IMR-90 (cell line): ENCODE measurements around the gene ZSWIM5. TPM values are rescaled to one million over a fixed set of nuclear protein-coding genes. Genes with fewer than 3 reads are reported as not detected.

ENCODE experiments used
- ATAC-seq: fragments of 200-7000 bp; cut with Tn5 transposase; 2 replicates; pipeline ENCODE4 v1.9.1; 2020; ENCODE audit warnings: low read depth, mild to moderate bottlenecking, moderate library complexity
- BruUV-seq: library from RNA; stranded (reverse); fragments of 400-500 nt; replicated peaks from 2 replicates; lab custom pipeline; 2021; lab: Mats Ljungman, UMichigan
- CTCF ChIA-PET: fragments of 300-600 bp; formaldehyde crosslinking; extraction: SDS; loops from one replicate; lab custom pipeline; 2021; ENCODE audit warnings: antibody characterized with exemption; lab: Yijun Ruan, JAX
- POLR2A ChIA-PET: fragments of 300-600 bp; sonication (Branson Sonifier 250); formaldehyde crosslinking; loops from one replicate; lab custom pipeline; 2022; ENCODE audit warnings: antibody characterized with exemption; ENCODE audit not compliant: unreplicated experiment; lab: Charles Lee
- DNase-seq: peaks from one replicate; pipeline ENCODE4 v3.0.0; 2013
- H2AFZ ChIP-seq: replicated peaks from 2 replicates; pipeline ENCODE3; 2013; ENCODE audit warnings: low read length, mild to moderate bottlenecking; ENCODE audit not compliant: poor library complexity
- H2AK5ac ChIP-seq: 2 replicates; pipeline ENCODE4 v1.6.1; 2013; ENCODE audit warnings: low read depth, low read length, inconsistent platforms
- H2AK9ac ChIP-seq: replicated peaks from 2 replicates; pipeline ENCODE3; 2013; ENCODE audit warnings: mild to moderate bottlenecking, low read depth, low read length, moderate library complexity; ENCODE audit not compliant: poor library complexity
- H2BK120ac ChIP-seq: 2 replicates; pipeline ENCODE4 v1.6.1; 2013; ENCODE audit warnings: low read depth, low read length, inconsistent platforms
- H2BK15ac ChIP-seq: 3 replicates; pipeline ENCODE4 v1.6.1; 2013; ENCODE audit warnings: low read depth, low read length, inconsistent platforms
- H2BK20ac ChIP-seq: 2 replicates; pipeline ENCODE4 v1.6.1; 2013; ENCODE audit warnings: low read depth, mild to moderate bottlenecking, inconsistent platforms, low read length, moderate library complexity
- H2BK5ac ChIP-seq: 2 replicates; pipeline ENCODE4 v1.6.1; 2013; ENCODE audit warnings: mild to moderate bottlenecking, low read depth, low read length, inconsistent platforms; ENCODE audit not compliant: poor library complexity, severe bottlenecking
- H3K14ac ChIP-seq: replicated peaks from 2 replicates; pipeline ENCODE4 v1.6.1; 2013; ENCODE audit warnings: low read depth, low read length, inconsistent platforms
- H3K18ac ChIP-seq: 2 replicates; pipeline ENCODE4 v1.6.1; 2013; ENCODE audit warnings: low read depth, low read length, control low read depth
- H3K23ac ChIP-seq: 2 replicates; pipeline ENCODE4 v1.6.1; 2013; ENCODE audit warnings: low read depth, low read length, inconsistent platforms
- H3K27ac ChIP-seq: 2 replicates; pipeline ENCODE4 v1.5.1; 2013; ENCODE audit warnings: mild to moderate bottlenecking, control low read depth, low read length; ENCODE audit not compliant: insufficient read depth
- H3K27me3 ChIP-seq: 2 replicates; pipeline ENCODE4 v1.6.1; 2013; ENCODE audit warnings: low read length; ENCODE audit not compliant: control insufficient read depth, insufficient read depth
- H3K36me3 ChIP-seq: 2 replicates; pipeline ENCODE4 v1.6.1; 2013; ENCODE audit warnings: low read length, mixed read lengths; ENCODE audit not compliant: control insufficient read depth, insufficient read depth
- H3K4ac ChIP-seq: 2 replicates; pipeline ENCODE4 v1.6.1; 2013; ENCODE audit warnings: low read depth, low read length, inconsistent platforms
- H3K4me1 ChIP-seq: 2 replicates; pipeline ENCODE4 v1.6.1; 2013; ENCODE audit warnings: low read length, mixed read lengths; ENCODE audit not compliant: control insufficient read depth, insufficient read depth
- H3K4me2 ChIP-seq: 2 replicates; pipeline ENCODE4 v1.6.1; 2013; ENCODE audit warnings: low read depth, mild to moderate bottlenecking, control low read depth, low read length, moderate library complexity
- H3K4me3 ChIP-seq: 2 replicates; pipeline ENCODE4 v1.5.1; 2013; ENCODE audit warnings: low read depth, mild to moderate bottlenecking, control low read depth, low read length, moderate library complexity; ENCODE audit not compliant: insufficient read depth
- H3K56ac ChIP-seq: 2 replicates; pipeline ENCODE4 v1.6.1; 2013; ENCODE audit warnings: low read length, inconsistent platforms; ENCODE audit not compliant: insufficient read depth; ENCODE audit errors: extremely low read depth
- H3K79me1 ChIP-seq, 2 experiments: 2 replicates each; pipeline ENCODE4 v1.6.1; 2013; ENCODE audit warnings: low read length in 2 of 2, inconsistent platforms in 1 of 2, low read depth in 1 of 2
- H3K9ac ChIP-seq: 2 replicates; pipeline ENCODE4 v1.6.1; 2013; ENCODE audit warnings: low read depth, low read length, control low read depth
- H3K9me1 ChIP-seq: 2 replicates; pipeline ENCODE4 v1.6.1; 2013; ENCODE audit warnings: low read length, inconsistent platforms; ENCODE audit not compliant: insufficient read depth
- H3K9me3 ChIP-seq: 2 replicates; pipeline ENCODE4 v1.6.1; 2013; ENCODE audit warnings: low read length; ENCODE audit not compliant: control insufficient read depth, insufficient read depth
- H4K20me1 ChIP-seq: 2 replicates; pipeline ENCODE4 v1.6.1; 2013; ENCODE audit warnings: low read length, inconsistent platforms; ENCODE audit not compliant: insufficient read depth
- H4K5ac ChIP-seq: 2 replicates; pipeline ENCODE4 v1.6.1; 2013; ENCODE audit warnings: mild to moderate bottlenecking, low read depth, low read length, control low read depth
- H4K8ac ChIP-seq, 2 experiments: 2 replicates each; pipeline ENCODE4 v1.6.1; 2013; ENCODE audit warnings: low read depth in 2 of 2, low read length in 2 of 2, control low read depth in 1 of 2, inconsistent platforms in 1 of 2
- H4K91ac ChIP-seq: 2 replicates; pipeline ENCODE4 v1.6.1; 2013; ENCODE audit warnings: low read depth, low read length, inconsistent platforms; ENCODE audit not compliant: insufficient read depth
- BHLHE40 ChIP-seq: fragments of 150-350 bp; IDR thresholded peaks from 2 replicates; pipeline ENCODE4 v1.6.1; 2016; ENCODE audit warnings: mild to moderate bottlenecking, low read depth, low read length
- CEBPB ChIP-seq: IDR thresholded peaks from 2 replicates; pipeline ENCODE4 v1.6.1; 2012; ENCODE audit warnings: low read depth, low read length, improper control_type of control experiment
- MAFK ChIP-seq: IDR thresholded peaks from 2 replicates; pipeline ENCODE4 v1.6.1; 2012; ENCODE audit warnings: low read depth, low read length, improper control_type of control experiment
- MXI1 ChIP-seq: IDR thresholded peaks from 2 replicates; pipeline ENCODE4 v1.6.1; 2012; ENCODE audit warnings: low read depth, mild to moderate bottlenecking, low read length, moderate library complexity, borderline replicate concordance
- RFX5 ChIP-seq: IDR thresholded peaks from 2 replicates; pipeline ENCODE4 v1.8.0; 2012; ENCODE audit warnings: low read depth, mild to moderate bottlenecking, low read length, moderate library complexity
- USF2 ChIP-seq: fragments of 150-350 bp; IDR thresholded peaks from 2 replicates; pipeline ENCODE4 v1.6.1; 2017; ENCODE audit warnings: mild to moderate bottlenecking, antibody characterized with exemption, low read length, low read depth
- WGBS, 2 experiments: methylation state at CpG; one replicate each; pipeline versions ENCODE4 v1.1.5 to v1.1.7; 2013; ENCODE audit warnings: missing lambda C conversion rate in 2 of 2; ENCODE audit not compliant: insufficient read length in 1 of 2; ENCODE audit errors: extremely low coverage in 2 of 2; 5-methylcytosine and 5-hydroxymethylcytosine counted together
- dilution Hi-C: fragments of 300-500 bp; cut with HindIII; formaldehyde crosslinking; loops from one replicate; pipeline ENCODE4 v1.14.3; 2018; ENCODE audit warnings: low sequenced_read_pairs; ENCODE audit not compliant: unreplicated experiment
- in situ Hi-C: fragments of 300-500 bp; cut with MboI; formaldehyde crosslinking; loops from 3 replicates; pipeline ENCODE4 v1.14.3; 2019; ENCODE audit warnings: low sequenced_read_pairs, inconsistent platforms, mixed read lengths
- intact Hi-C: fragments of 100-400 bp; cut with micrococcal nuclease; formaldehyde crosslinking; loops from 2 replicates; pipeline ENCODE4 v1.10.0; 2022
- polyA plus RNA-seq, 3 experiments: library from polyadenylated mRNA; depleted of rRNA; stranded (reverse); fragments of >200 nt; gene quantifications; 2 replicates each; pipeline ENCODE4 v1.2.3, GENCODE V29; 2012; ENCODE audit warnings: low replicate concordance in 1 of 3
- total RNA-seq: library from RNA; depleted of rRNA; stranded (reverse); fragments of >200 nt; gene quantifications from 2 replicates; pipeline ENCODE4 v1.2.3, GENCODE V29; 2012

ZSWIM5 gene
- total and polyA plus RNA-seq, 2 of the 4 experiments (the other 2 are of a cell fraction), result under 0.01 to 0.03 TPM

GRCh38 chr1:45012639-45013278, 193.6 kb downstream of the ZSWIM5 start:
- H3K14ac ChIP-seq, result peak overlapping the region; percentile 85
- peak overlapping the region; percentile 28 for H2BK120ac ChIP-seq
- ChIA-PET POLR2A (interaction anchor here (1.0 to 1.7 kb wide), 2 partner anchors 193 to 238 kb away, joined by 3 to 6 read pairs; partner anchors contain the start of gene RPS8), CTCF (interaction anchor here (0.6 to 1.2 kb wide), 2 partner anchors 45 to 291 kb away, joined by 3 to 7 read pairs; no protein-coding TSS in a partner anchor)
- DNase-seq (peak; percentile 66), ATAC-seq (peak; percentile 40)
- peak overlapping the region; percentile 77 for H2BK5ac ChIP-seq
- peak overlapping the region; percentile 91 for H2AK9ac ChIP-seq
- H3K36me3 ChIP-seq, result peaks cover 28% of the 10 kb centered on the region
- BruUV-seq, result no TSS peak
- peak overlapping the region; percentile 53 for H3K27ac ChIP-seq
- H4K5ac ChIP-seq, result peak overlapping the region; percentile 83
- peak overlapping the region; percentile 89 for H3K4me2 ChIP-seq
- H4K8ac ChIP-seq, result peak overlapping the region; percentile 77 to 95
- intact Hi-C loops, result loop anchor here (5.0 kb wide), 4 partner anchors 220 to 560 kb away; partner anchors contain the start of genes MUTYH, RNU5D-1 and TOE1
- H3K56ac ChIP-seq, result peak overlapping the region; percentile 74; the same call in 1 of the 2 replicates
- H3K27me3 ChIP-seq, result no peaks in the 10 kb centered on the region
- H3K9ac ChIP-seq, result peak overlapping the region; percentile 74
- no peak overlapping the region for H2BK20ac ChIP-seq
- H4K91ac ChIP-seq, result peak overlapping the region; percentile 53
- peak overlapping the region; percentile 85 for H2AFZ ChIP-seq
- H3K79me1 ChIP-seq, result peaks cover 25 to 63% of the 10 kb centered on the region in 2 experiments
- in situ Hi-C loops, result loop anchor here (5.0 kb wide), 3 partner anchors 290 to 555 kb away; partner anchors contain the start of gene TESK2
- H3K23ac ChIP-seq, result peak overlapping the region; percentile 64; the same call in 1 of the 2 replicates
- whole genome bisulfite sequencing, 2 experiments, result 20% methylated on average over 7 of the region's 21 CpGs; no CpG with 5 or more reads in 1 of the 2 experiments
- H3K4me3 ChIP-seq, result peak overlapping the region; percentile 62
- H3K4ac ChIP-seq, result peak overlapping the region; percentile 83
- no peak overlapping the region for H3K18ac ChIP-seq
- H3K9me1 ChIP-seq, result peaks cover 13% of the 10 kb centered on the region
- dilution Hi-C loops, result no loop called here
- H3K4me1 ChIP-seq, result peaks cover 12% of the 10 kb centered on the region
- no peaks in the 10 kb centered on the region for H3K9me3 ChIP-seq
- peaks cover 9% of the 10 kb centered on the region; the same call in 1 of the 2 replicates for H4K20me1 ChIP-seq
- H2BK15ac ChIP-seq, result no peak overlapping the region
- TF ChIP-seq CEBPB (no peak), MAFK (no peak), RFX5 (no peak), MXI1 (0 out of 2 replicates have a peak, but pooled peaks have one; percentile 37), BHLHE40 (no peak), USF2 (peak; percentile 39; the same call in 1 of the 2 replicates)
- peak overlapping the region; percentile 55; the same call in 1 of the 2 replicates for H2AK5ac ChIP-seq
